ENCODE data around the gene COL4A6.

- no peak for TF ChIP-seq TAF1 (IDR thresholded peaks at IDR 0.05; ENCODE audit: low read depth)
- no peak for TF ChIP-seq YY1 (IDR thresholded peaks at IDR 0.05; ENCODE audit: low read depth)
- TF ChIP-seq FOXM1 (IDR thresholded peaks at IDR 0.05; ENCODE audit: borderline replicate concordance, low read depth): no peak
- TF ChIP-seq EP300 (IDR thresholded peaks at IDR 0.05; ENCODE audit: borderline replicate concordance): no peak
- no peak for TF ChIP-seq CREB1 (IDR thresholded peaks at IDR 0.05; ENCODE audit: low read depth)
- no peak for TF ChIP-seq RAD21 (IDR thresholded peaks at IDR 0.05; ENCODE audit: low read depth)
- no peak for TF ChIP-seq CEBPB (IDR thresholded peaks at IDR 0.05)
- TF ChIP-seq REST (IDR thresholded peaks at IDR 0.05; ENCODE audit: low read depth): no peak
- TF ChIP-seq NFIC (IDR thresholded peaks at IDR 0.05): no peak
- TF ChIP-seq TEAD4 (IDR thresholded peaks at IDR 0.05): no peak
- no peak for TF ChIP-seq MAX (IDR thresholded peaks at IDR 0.05)
Measured at GRCh38 chrX:108299704-108300103, 138.5 kb downstream of the COL4A6 start.

Measured in Ishikawa (cell line).